DOHH2 (cell line): Measurements from ENCODE around the gene RIPK1.
"Not testable (repeated sequence)": the region's sequence is repeated elsewhere in the genome, so short reads cannot be mapped to it uniquely, and the experiment has no call there.

Experiments used
- H3F3A ChIP-seq: fragments of 200-600 bp; sonication (generic), shearing (Covaris generic); 2 replicates; pipeline ENCODE4 v1.6.0; 2016; ENCODE audit warnings: antibody characterized with exemption, mild to moderate bottlenecking; ENCODE audit not compliant: control insufficient read depth, insufficient read depth
- H3K27ac ChIP-seq: fragments of 200-600 bp; sonication (generic); 2 replicates; pipeline ENCODE4 v1.5.1; 2014; ENCODE audit warnings: low read depth, mild to moderate bottlenecking, low read length, moderate library complexity
- H3K27me3 ChIP-seq: fragments of 200-600 bp; sonication (generic); 2 replicates; pipeline ENCODE4 v1.6.1; 2014; ENCODE audit warnings: mild to moderate bottlenecking, low read length, mixed read lengths; ENCODE audit not compliant: control insufficient read depth
- H3K36me3 ChIP-seq: fragments of 200-600 bp; sonication (generic); 2 replicates; pipeline ENCODE4 v1.6.1; 2014; ENCODE audit warnings: mild to moderate bottlenecking, low read length, moderate library complexity, mixed read lengths; ENCODE audit not compliant: control insufficient read depth
- H3K4me1 ChIP-seq: fragments of 200-600 bp; sonication (generic); 2 replicates; pipeline ENCODE4 v1.6.1; 2014; ENCODE audit warnings: mild to moderate bottlenecking, low read length, mixed read lengths; ENCODE audit not compliant: control insufficient read depth
- H3K4me2 ChIP-seq: fragments of 200-600 bp; sonication (generic); 2 replicates; pipeline ENCODE4 v1.6.0; 2014; ENCODE audit warnings: mild to moderate bottlenecking, low read length, moderate library complexity
- H3K4me3 ChIP-seq: fragments of 200-600 bp; sonication (generic); 2 replicates; pipeline ENCODE4 v1.5.1; 2014; ENCODE audit warnings: mild to moderate bottlenecking, low read length, mixed read lengths
- H3K79me2 ChIP-seq: fragments of 200-600 bp; sonication (generic); 2 replicates; pipeline ENCODE4 v1.6.1; 2014; ENCODE audit warnings: mild to moderate bottlenecking, low read length, mixed read lengths; ENCODE audit not compliant: control insufficient read depth
- H3K9me2 ChIP-seq: fragments of 200-600 bp; sonication (generic); replicated peaks from 2 replicates; pipeline ENCODE4 v1.6.1; 2014; ENCODE audit warnings: mild to moderate bottlenecking, low read length, mixed read lengths; ENCODE audit not compliant: control insufficient read depth
- H3K9me3 ChIP-seq: fragments of 200-600 bp; sonication (generic); 2 replicates; pipeline ENCODE4 v1.6.1; 2014; ENCODE audit warnings: antibody characterized with exemption, low read length, mixed read lengths; ENCODE audit not compliant: control insufficient read depth, insufficient read depth
- H4K20me1 ChIP-seq: fragments of 200-600 bp; sonication (generic); 2 replicates; pipeline ENCODE4 v1.6.0; 2014; ENCODE audit warnings: low read depth, mild to moderate bottlenecking, antibody characterized with exemption, low read length, moderate library complexity; ENCODE audit not compliant: control insufficient read depth, insufficient read depth
- CTCF ChIP-seq: fragments of 200-600 bp; sonication (generic); IDR thresholded peaks from one replicate; pipeline ENCODE4 v1.5.1; 2014; ENCODE audit warnings: antibody characterized with exemption, mild to moderate bottlenecking, low read depth, low read length; ENCODE audit not compliant: poor library complexity, severe bottlenecking
- EZH2phosphoT487 ChIP-seq: fragments of 200-600 bp; sonication (generic); IDR thresholded peaks from 2 replicates; pipeline ENCODE4 v1.6.1; 2017; ENCODE audit warnings: borderline replicate concordance, mild to moderate bottlenecking, antibody characterized with exemption, low read length, moderate library complexity, mixed read lengths

Gene RIPK1

GRCh38 chr6:3058957-3059356 is 9.3 kb upstream of the RIPK1 start:
- no peak overlapping the region for H3K27ac ChIP-seq
- peaks cover 61% of the 10 kb centered on the region for H3K4me1 ChIP-seq
- H3K4me2 ChIP-seq, result no peak overlapping the region
- H3K27me3 ChIP-seq, result no peaks in the 10 kb centered on the region
- no peak overlapping the region for H3K4me3 ChIP-seq
- H3K36me3 ChIP-seq, result no peaks in the 10 kb centered on the region
- peaks cover 25% of the 10 kb centered on the region for H3F3A ChIP-seq
- TF ChIP-seq CTCF (no peak), EZH2phosphoT487 (no peak)
- H3K79me2 ChIP-seq, result peaks cover 2% of the 10 kb centered on the region
- no peaks in the 10 kb centered on the region for H3K9me2 ChIP-seq
- no peaks in the 10 kb centered on the region for H4K20me1 ChIP-seq
- no peaks in the 10 kb centered on the region for H3K9me3 ChIP-seq

DNA sequence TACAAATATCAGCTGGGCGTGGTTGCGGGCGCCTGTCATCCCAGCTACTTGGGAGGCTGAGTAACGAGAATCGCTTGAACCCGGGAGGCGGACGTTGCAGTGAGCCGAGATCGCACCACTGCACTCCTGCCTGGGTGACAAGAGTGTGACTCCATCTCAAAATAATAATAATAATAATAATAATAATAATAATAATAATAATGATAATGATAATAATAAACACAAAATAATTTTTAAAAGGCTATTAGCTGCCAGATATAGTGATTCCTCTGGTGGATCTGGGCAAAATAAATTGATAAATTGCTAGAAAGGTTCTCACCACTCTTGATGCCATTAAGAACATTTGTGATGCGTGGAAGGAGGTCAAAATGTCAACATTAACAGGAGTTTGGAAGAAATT is 8.2 kb upstream of the RIPK1 start:
- not testable (repeated sequence) for H3K9me3 ChIP-seq, H3K4me2 ChIP-seq, H4K20me1 ChIP-seq, H3K9me2 ChIP-seq, H3K36me3 ChIP-seq, H3K4me3 ChIP-seq, H3K27ac ChIP-seq, H3K27me3 ChIP-seq
- peaks cover 25% of the 10 kb centered on the region for H3F3A ChIP-seq
- peaks cover 56% of the 10 kb centered on the region for H3K4me1 ChIP-seq
- peaks cover 11% of the 10 kb centered on the region for H3K79me2 ChIP-seq

DNA sequence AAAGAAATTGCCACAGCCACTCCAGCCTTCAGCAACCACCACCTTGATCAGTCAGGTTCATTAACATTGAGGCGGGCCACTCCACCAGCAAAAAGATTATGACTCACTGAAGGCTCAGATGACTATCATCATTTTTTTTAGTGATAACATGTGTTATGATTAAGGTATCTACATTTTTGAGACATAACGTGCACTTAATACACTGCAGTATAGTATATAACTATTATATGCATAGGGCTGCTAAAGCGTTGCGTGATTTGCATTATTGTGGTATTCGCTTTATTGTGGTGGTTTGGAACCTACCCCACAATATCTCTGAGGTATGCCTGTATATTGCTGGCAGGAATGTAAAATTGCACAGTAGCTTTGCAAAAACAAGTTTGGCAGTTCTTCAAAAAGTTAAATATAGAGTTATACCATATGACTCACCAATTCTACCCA is 6.8 kb upstream of the RIPK1 start:
- Histone ChIP-seq H3K27ac (peak overlapping the region; percentile 49), H3K4me1 (peaks cover 52% of the 10 kb centered on the region), H3K9me2 (no peaks in the 10 kb centered on the region), H3K9me3 (no peaks in the 10 kb centered on the region), H3K36me3 (no peaks in the 10 kb centered on the region), H3K4me2 (peak overlapping the region; percentile 57), H3F3A (peaks cover 33% of the 10 kb centered on the region), H3K79me2 (peaks cover 25% of the 10 kb centered on the region), H4K20me1 (no peaks in the 10 kb centered on the region), H3K27me3 (no peaks in the 10 kb centered on the region), H3K4me3 (peak overlapping the region; percentile 38)
- TF ChIP-seq EZH2phosphoT487 (no peak), CTCF (no peak)

- not testable (repeated sequence) for H3K36me3 ChIP-seq, H3K27ac ChIP-seq, H3K9me3 ChIP-seq, H3K9me2 ChIP-seq, H4K20me1 ChIP-seq, H3K27me3 ChIP-seq
- H3K4me2 ChIP-seq, result peak overlapping the region; percentile 86
- H3K79me2 ChIP-seq, result peaks cover 37% of the 10 kb centered on the region
- H3K4me3 ChIP-seq, result peak overlapping the region; percentile 91
- peaks cover 58% of the 10 kb centered on the region for H3K4me1 ChIP-seq
- peaks cover 36% of the 10 kb centered on the region for H3F3A ChIP-seq
Observed at GRCh38 chr6:3063340-3063732, 5.0 kb upstream of the RIPK1 start.
